Skeletal muscle satellite cell (primary cell): ENCODE results near the gene DAPK1.
A peak's percentile ranks its signal among the peaks of the same experiment; 100 is the strongest.

ENCODE experiments used
- H3K27me3 ChIP-seq: 2 replicates; pipeline ENCODE4 v1.7.0; 2013; ENCODE audit warnings: low read length; ENCODE audit not compliant: control insufficient read depth, insufficient read depth
- H3K36me3 ChIP-seq: 2 replicates; pipeline ENCODE4 v1.7.0; 2013; ENCODE audit warnings: mild to moderate bottlenecking, control low read depth, low read length; ENCODE audit not compliant: insufficient read depth
- H3K4me1 ChIP-seq: 2 replicates; pipeline ENCODE4 v1.7.0; 2013; ENCODE audit warnings: low read length; ENCODE audit not compliant: control insufficient read depth, insufficient read depth
- H3K4me2 ChIP-seq: 2 replicates; pipeline ENCODE4 v1.7.0; 2013; ENCODE audit warnings: mild to moderate bottlenecking, low read length
- H3K4me3 ChIP-seq: 2 replicates; pipeline ENCODE4 v1.7.0; 2013; ENCODE audit warnings: low read length
- H3K9ac ChIP-seq: 2 replicates; pipeline ENCODE4 v1.7.0; 2013; ENCODE audit warnings: mild to moderate bottlenecking, low read depth, low read length, moderate library complexity
- H3K9me3 ChIP-seq: replicated peaks from 2 replicates; pipeline ENCODE4 v1.7.0; 2013; ENCODE audit warnings: mild to moderate bottlenecking, control low read depth, low read length

The DAPK1 gene

GRCh38 chr9:87478226-87478992 lies 19.3 kb upstream of the DAPK1 start:
- H3K9me3 ChIP-seq, result no peaks in the 10 kb centered on the region
- no peaks in the 10 kb centered on the region for H3K27me3 ChIP-seq
- no peak overlapping the region for H3K9ac ChIP-seq
- no peaks in the 10 kb centered on the region for H3K36me3 ChIP-seq
- H3K4me1 ChIP-seq, result no peaks in the 10 kb centered on the region
- H3K4me2 ChIP-seq, result no peak overlapping the region
- H3K4me3 ChIP-seq, result no peak overlapping the region

DNA sequence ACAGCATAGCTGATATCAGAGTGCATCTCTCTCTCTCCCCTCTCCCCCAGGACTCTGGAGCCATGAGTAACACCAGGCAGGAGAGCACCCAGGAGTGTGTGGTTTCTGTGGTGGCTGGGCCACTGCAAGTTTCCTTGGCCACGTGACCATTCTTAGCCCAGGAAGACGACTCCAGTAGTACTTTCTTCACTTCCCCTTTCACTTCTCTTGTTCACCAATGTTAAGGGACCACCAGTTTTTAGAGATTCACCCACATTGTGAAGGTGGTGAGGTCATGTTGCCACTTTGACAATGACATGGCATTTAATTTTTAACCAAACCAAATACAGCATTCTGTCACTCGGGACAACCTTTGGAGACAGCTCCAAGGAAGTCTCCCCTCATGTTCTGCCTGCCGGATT lies 17.9 kb upstream of the DAPK1 start:
- H3K4me1 ChIP-seq, result no peaks in the 10 kb centered on the region

GRCh38 chr9:87481890-87482855 lies 15.5 kb upstream of the DAPK1 start:
- H3K9ac ChIP-seq, result no peak overlapping the region
- H3K4me3 ChIP-seq, result no peak overlapping the region
- H3K4me2 ChIP-seq, result no peak overlapping the region
- no peaks in the 10 kb centered on the region for H3K4me1 ChIP-seq
- no peaks in the 10 kb centered on the region for H3K27me3 ChIP-seq
- H3K9me3 ChIP-seq, result no peaks in the 10 kb centered on the region
- H3K36me3 ChIP-seq, result no peaks in the 10 kb centered on the region

More for the DNA sequence above, 17.9 kb upstream of the DAPK1 start:
- H3K36me3 ChIP-seq, result no peaks in the 10 kb centered on the region
- H3K27me3 ChIP-seq, result no peaks in the 10 kb centered on the region
- H3K4me2 ChIP-seq, result no peak overlapping the region
- H3K4me3 ChIP-seq, result no peak overlapping the region
- no peak overlapping the region for H3K9ac ChIP-seq
- H3K9me3 ChIP-seq, result no peaks in the 10 kb centered on the region

DNA sequence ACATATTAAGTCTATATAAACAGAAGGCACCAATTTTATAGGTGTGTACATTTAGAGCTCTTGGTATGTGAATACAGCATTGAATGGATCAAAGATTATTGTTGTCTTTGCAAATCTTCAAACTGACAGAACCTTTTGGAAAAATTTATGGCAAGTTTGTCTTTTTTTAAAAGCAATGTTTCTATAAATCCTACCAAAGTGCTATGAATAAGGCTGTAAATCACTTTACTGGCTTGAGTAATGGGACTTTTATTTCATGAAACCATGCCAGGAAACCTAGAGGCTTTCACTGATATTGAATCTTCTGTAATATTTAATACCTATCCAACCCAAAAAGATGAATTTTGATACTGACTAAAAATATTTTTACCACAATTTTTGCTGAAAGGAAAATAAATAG lies 7.4 kb upstream of the DAPK1 start:
- Histone ChIP-seq H3K27me3 (no peaks in the 10 kb centered on the region), H3K4me3 (no peak overlapping the region), H3K9me3 (no peaks in the 10 kb centered on the region), H3K4me1 (peaks cover 14% of the 10 kb centered on the region), H3K9ac (no peak overlapping the region), H3K4me2 (no peak overlapping the region), H3K36me3 (no peaks in the 10 kb centered on the region)

GRCh38 chr9:87490907-87491306 lies 6.8 kb upstream of the DAPK1 start:
- peaks cover 19% of the 10 kb centered on the region for H3K4me1 ChIP-seq
- H3K4me3 ChIP-seq, result no peak overlapping the region
- no peaks in the 10 kb centered on the region for H3K9me3 ChIP-seq
- H3K36me3 ChIP-seq, result no peaks in the 10 kb centered on the region
- H3K9ac ChIP-seq, result no peak overlapping the region
- no peaks in the 10 kb centered on the region for H3K27me3 ChIP-seq
- H3K4me2 ChIP-seq, result no peak overlapping the region

DNA sequence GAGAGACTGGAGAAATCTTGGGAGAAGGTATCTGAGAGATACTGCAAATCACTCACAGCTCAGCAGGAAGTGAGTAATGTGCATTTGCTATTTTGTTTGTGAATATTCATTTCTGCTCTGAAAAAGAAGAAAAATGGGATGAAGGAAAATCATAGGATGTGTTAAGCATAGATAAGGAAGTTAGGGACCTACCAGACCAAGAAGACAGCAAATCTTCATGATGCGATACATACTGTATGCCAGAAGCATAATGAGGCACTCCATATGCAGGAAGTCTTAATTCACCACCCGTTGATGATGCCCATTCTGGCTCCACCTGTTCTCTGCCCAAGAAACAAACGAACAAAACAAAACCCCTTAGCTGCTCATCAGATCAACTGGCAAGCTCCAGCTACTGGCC lies 6.1 kb upstream of the DAPK1 start:
- H3K27me3 ChIP-seq, result no peaks in the 10 kb centered on the region
- H3K4me3 ChIP-seq, result no peak overlapping the region
- no peaks in the 10 kb centered on the region for H3K9me3 ChIP-seq
- no peaks in the 10 kb centered on the region for H3K36me3 ChIP-seq
- no peak overlapping the region for H3K4me2 ChIP-seq
- peaks cover 19% of the 10 kb centered on the region for H3K4me1 ChIP-seq
- H3K9ac ChIP-seq, result no peak overlapping the region

- Histone ChIP-seq H3K4me3 (no peak overlapping the region), H3K9ac (no peak overlapping the region), H3K9me3 (no peaks in the 10 kb centered on the region), H3K27me3 (no peaks in the 10 kb centered on the region), H3K4me1 (peaks cover 19% of the 10 kb centered on the region), H3K4me2 (no peak overlapping the region), H3K36me3 (no peaks in the 10 kb centered on the region)
Observed at GRCh38 chr9:87492642-87493041, 5.0 kb upstream of the DAPK1 start.

GRCh38 chr9:87494970-87495471 lies 2.6 kb upstream of the DAPK1 start:
- no peaks in the 10 kb centered on the region for H3K36me3 ChIP-seq
- H3K4me2 ChIP-seq, result peak overlapping the region; percentile 64
- no peaks in the 10 kb centered on the region for H3K27me3 ChIP-seq
- H3K4me3 ChIP-seq, result peak overlapping the region; percentile 33
- H3K4me1 ChIP-seq, result peaks cover 30% of the 10 kb centered on the region
- no peaks in the 10 kb centered on the region for H3K9me3 ChIP-seq
- no peak overlapping the region for H3K9ac ChIP-seq

DNA sequence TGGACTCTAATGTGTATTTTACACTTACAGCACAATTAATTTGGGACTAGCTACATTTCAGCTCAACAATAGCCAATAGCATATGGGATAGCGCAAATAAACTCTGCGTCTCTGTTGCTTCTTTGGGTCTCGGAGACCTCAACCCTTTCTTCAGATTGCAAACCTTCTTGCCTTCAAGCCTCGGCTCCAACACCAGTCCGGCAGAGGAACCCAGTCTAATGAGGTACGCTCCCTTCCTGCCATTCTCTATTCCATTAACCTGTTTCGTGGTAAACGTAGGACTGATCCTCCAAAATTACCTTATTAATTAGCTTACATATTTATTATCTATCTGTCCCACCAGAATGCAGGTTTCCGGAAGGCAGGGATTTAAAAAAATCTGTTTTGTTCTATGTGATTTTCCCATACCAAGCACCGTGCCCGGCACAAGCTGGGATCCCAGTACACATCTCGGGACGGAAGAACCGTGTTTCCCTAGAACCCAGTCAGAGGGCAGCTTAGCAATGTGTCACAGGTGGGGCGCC lies 525 bp upstream of the DAPK1 start:
- peaks cover 17% of the 10 kb centered on the region for H3K4me1 ChIP-seq
- peak overlapping the region; percentile 96 for H3K4me3 ChIP-seq
- no peaks in the 10 kb centered on the region for H3K36me3 ChIP-seq
- H3K27me3 ChIP-seq, result no peaks in the 10 kb centered on the region
- peak overlapping the region; percentile 93 for H3K4me2 ChIP-seq
- no peaks in the 10 kb centered on the region for H3K9me3 ChIP-seq
- H3K9ac ChIP-seq, result peak overlapping the region; percentile 87

- Histone ChIP-seq H3K9me3 (no peaks in the 10 kb centered on the region), H3K9ac (peak overlapping the region; percentile 87), H3K4me2 (peak overlapping the region; percentile 93), H3K36me3 (no peaks in the 10 kb centered on the region), H3K27me3 (no peaks in the 10 kb centered on the region), H3K4me1 (peaks cover 17% of the 10 kb centered on the region), H3K4me3 (peak overlapping the region; percentile 96)
Observed at GRCh38 chr9:87498046-87498810, 561 bp downstream of the DAPK1 start.
